Ovary (tissue), 3 donors: ENCODE data around the gene MYH8.

Source experiments
- POLR2A ChIP-seq: fragments of 450-650 bp; IDR thresholded peaks from one replicate; pipeline ENCODE4 v1.6.1; 2017; ENCODE audit warnings: antibody characterized with exemption, mild to moderate bottlenecking, moderate library complexity
- TF ChIP-seq, protein P1 (sequence below), 3 donors: fragments of 450-650 bp in 2 of 3; fragments of 200-600 bp in 1 of 3; IDR thresholded peaks; one replicate each; pipeline versions ENCODE4 v1.5.1 to v1.8.0; 2016 to 2022; ENCODE audit warnings: antibody characterized with exemption in 3 of 3, mild to moderate bottlenecking in 1 of 3
- donor health status: DM: no; HTN: no; CAD: no.

DNA sequence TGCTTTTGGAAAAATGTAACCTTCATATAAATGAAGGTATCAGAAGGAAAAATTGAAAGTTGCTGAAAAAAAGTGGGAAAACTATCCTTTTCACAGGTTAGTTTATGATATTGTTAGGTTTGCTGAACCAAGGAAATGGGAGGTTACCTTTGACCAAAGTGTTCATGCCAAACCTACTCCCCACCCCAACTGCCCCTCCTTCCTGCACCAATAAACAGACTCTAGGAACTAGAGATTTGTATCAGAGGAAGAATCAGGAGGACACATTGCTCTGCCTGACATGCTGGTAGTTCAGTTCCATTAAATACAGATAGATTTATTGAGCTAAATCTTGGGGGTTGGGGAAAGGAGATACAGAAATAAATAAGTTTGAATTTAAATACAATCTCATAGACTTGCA is 18.2 kb downstream of the MYH8 start:
- no peak for TF ChIP-seq POLR2A
- TF ChIP-seq, protein P1, sequence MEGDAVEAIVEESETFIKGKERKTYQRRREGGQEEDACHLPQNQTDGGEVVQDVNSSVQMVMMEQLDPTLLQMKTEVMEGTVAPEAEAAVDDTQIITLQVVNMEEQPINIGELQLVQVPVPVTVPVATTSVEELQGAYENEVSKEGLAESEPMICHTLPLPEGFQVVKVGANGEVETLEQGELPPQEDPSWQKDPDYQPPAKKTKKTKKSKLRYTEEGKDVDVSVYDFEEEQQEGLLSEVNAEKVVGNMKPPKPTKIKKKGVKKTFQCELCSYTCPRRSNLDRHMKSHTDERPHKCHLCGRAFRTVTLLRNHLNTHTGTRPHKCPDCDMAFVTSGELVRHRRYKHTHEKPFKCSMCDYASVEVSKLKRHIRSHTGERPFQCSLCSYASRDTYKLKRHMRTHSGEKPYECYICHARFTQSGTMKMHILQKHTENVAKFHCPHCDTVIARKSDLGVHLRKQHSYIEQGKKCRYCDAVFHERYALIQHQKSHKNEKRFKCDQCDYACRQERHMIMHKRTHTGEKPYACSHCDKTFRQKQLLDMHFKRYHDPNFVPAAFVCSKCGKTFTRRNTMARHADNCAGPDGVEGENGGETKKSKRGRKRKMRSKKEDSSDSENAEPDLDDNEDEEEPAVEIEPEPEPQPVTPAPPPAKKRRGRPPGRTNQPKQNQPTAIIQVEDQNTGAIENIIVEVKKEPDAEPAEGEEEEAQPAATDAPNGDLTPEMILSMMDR (IDR thresholded peaks at IDR 0.05) = no peak
